Omental fat pad (tissue), 4 donors: ENCODE measurements around the gene VPS37D. TPM values are rescaled to one million over a fixed set of nuclear protein-coding genes. Genes with fewer than 3 reads are reported as not detected.
"Not testable (repeated sequence)": the region's sequence is repeated elsewhere in the genome, so short reads cannot be mapped to it uniquely, and the experiment has no call there.

ENCODE experiments used
- ATAC-seq: fragments of 150-250 bp; one replicate; pipeline ENCODE4 v1.9.1; 2016; ENCODE audit warnings: mild to moderate bottlenecking, moderate library complexity; ENCODE audit not compliant: low FRiP score
- DNase-seq: peaks from one replicate; pipeline ENCODE4 v3.0.0-alpha.2; 2019; ENCODE audit warnings: low spot score
- CTCF ChIP-seq, 3 donors: fragments of 450-650 bp; IDR thresholded peaks; one replicate each; pipeline ENCODE4 v1.5.1; 2016 to 2017; ENCODE audit warnings: antibody characterized with exemption in 3 of 3, mild to moderate bottlenecking in 3 of 3, moderate library complexity in 2 of 3
- total RNA-seq, 4 donors: library from RNA; depleted of rRNA; stranded (reverse); fragments of >200 nt; gene quantifications; one replicate each; pipeline ENCODE4 v1.1.0, GENCODE V29; 2016

The VPS37D gene
- total RNA-seq, 4 donors from 2014 or later, result 0.28 to 1.5 (median 1.1) TPM; not detected in 1

- ATAC-seq, result no peak
- TF ChIP-seq CTCF (IDR thresholded peaks at IDR 0.05), result no peak
- no peak for DNase-seq
These were observed 20.6 kb upstream of the VPS37D start for GRCh38 chr7:73646785-73647724.

GRCh38 chr7:73647725-73648592, 19.7 kb upstream of the VPS37D start:
- peak; percentile 65 for ATAC-seq
- no peak for TF ChIP-seq CTCF (IDR thresholded peaks at IDR 0.05)
- DNase-seq, result no peak

GRCh38 chr7:73648593-73649332, 18.9 kb upstream of the VPS37D start:
- ATAC-seq, result no peak
- TF ChIP-seq CTCF (IDR thresholded peaks at IDR 0.05), result no peak
- DNase-seq, result no peak

GRCh38 chr7:73649576-73649975, 18.1 kb upstream of the VPS37D start:
- ATAC-seq (no peak), DNase-seq (no peak)
- TF ChIP-seq CTCF (IDR thresholded peaks at IDR 0.05), result no peak

GRCh38 chr7:73650524-73650923, 17.1 kb upstream of the VPS37D start:
- no peak for TF ChIP-seq CTCF (IDR thresholded peaks at IDR 0.05)
- ATAC-seq, result no peak
- DNase-seq, result no peak

GRCh38 chr7:73652541-73652949, 15.1 kb upstream of the VPS37D start:
- TF ChIP-seq CTCF (IDR thresholded peaks at IDR 0.05), result no peak
- DNase-seq (no peak), ATAC-seq (no peak)

GRCh38 chr7:73655309-73655708, 12.3 kb upstream of the VPS37D start:
- DNase-seq, ATAC-seq: not testable (repeated sequence)
